HepG2 (cell line): ENCODE results near the gene PARN. TPM values are rescaled to one million over a fixed set of nuclear protein-coding genes. Genes with fewer than 3 reads are reported as not detected.

Experiments used
- ARNTL ChIP-seq: sonication (generic); formaldehyde crosslinking; IDR thresholded peaks from 2 replicates; pipeline ENCODE4 v1.4.0; 2020; ENCODE audit warnings: mild to moderate bottlenecking, missing genetic modification reagents
- BORCS8-MEF2B ChIP-seq: sonication (generic); formaldehyde crosslinking; IDR thresholded peaks from 2 replicates; pipeline ENCODE4 v1.8.0; 2022; ENCODE audit warnings: mild to moderate bottlenecking, missing genetic modification reagents
- FIP1L1 ChIP-seq: fragments of 200-400 bp; formaldehyde crosslinking; IDR thresholded peaks from 2 replicates; pipeline ENCODE4 v1.6.1; 2018; ENCODE audit warnings: low read depth, mild to moderate bottlenecking, low read length, moderate library complexity, borderline replicate concordance; ENCODE audit not compliant: insufficient read depth
- FOXA3 ChIP-seq: IDR thresholded peaks from 2 replicates; pipeline ENCODE4 v1.6.1; 2016; ENCODE audit warnings: missing genetic modification reagents, missing compliant biosample characterization
- HOXA3 ChIP-seq: sonication (generic); formaldehyde crosslinking; IDR thresholded peaks from 2 replicates; pipeline ENCODE4 v1.5.0; 2020; ENCODE audit warnings: missing genetic modification reagents
- NFYB ChIP-seq: sonication (generic); formaldehyde crosslinking; IDR thresholded peaks from 2 replicates; pipeline ENCODE4 v1.4.0; 2020; ENCODE audit warnings: missing genetic modification reagents
- PHF5A ChIP-seq: IDR thresholded peaks from one replicate; pipeline ENCODE4 v1.6.1; 2018; ENCODE audit warnings: low read depth, missing genetic modification reagents; ENCODE audit not compliant: unreplicated experiment
- POLR2AphosphoS5 ChIP-seq: IDR thresholded peaks from 2 replicates; pipeline ENCODE4 v1.6.1; 2012; ENCODE audit warnings: low read depth, low read length
- TERF1 ChIP-seq: sonication (generic); formaldehyde crosslinking; IDR thresholded peaks from 2 replicates; pipeline ENCODE4 v1.8.0; 2022; ENCODE audit warnings: mild to moderate bottlenecking, missing genetic modification reagents, moderate library complexity
- U2AF1 ChIP-seq: fragments of 200-400 bp; formaldehyde crosslinking; optimal IDR thresholded peaks from 2 replicates; pipeline ENCODE3; 2017; ENCODE audit warnings: mild to moderate bottlenecking, low read depth, low read length
- ZBTB20 ChIP-seq: sonication (generic); formaldehyde crosslinking; IDR thresholded peaks from 2 replicates; pipeline ENCODE4 v1.8.1; 2023; ENCODE audit warnings: missing genetic modification reagents, low read depth, mild to moderate bottlenecking, borderline replicate concordance
- ZNF343 ChIP-seq: sonication (generic); formaldehyde crosslinking; IDR thresholded peaks from 2 replicates; pipeline ENCODE4 v1.4.0; 2020; ENCODE audit warnings: mild to moderate bottlenecking, missing genetic modification reagents
- ZNF44 ChIP-seq: sonication (generic); formaldehyde crosslinking; IDR thresholded peaks from 2 replicates; pipeline ENCODE4 v1.5.1; 2020; ENCODE audit warnings: mild to moderate bottlenecking, missing genetic modification reagents
- ZNF562 ChIP-seq: sonication (generic); formaldehyde crosslinking; IDR thresholded peaks from 2 replicates; pipeline ENCODE4 v1.8.0; 2022; ENCODE audit warnings: missing genetic modification reagents, borderline replicate concordance
- ZNF609 ChIP-seq: sonication (generic); formaldehyde crosslinking; IDR thresholded peaks from 2 replicates; pipeline ENCODE4 v1.4.0; 2020; ENCODE audit warnings: mild to moderate bottlenecking, missing genetic modification reagents, borderline replicate concordance
- ZSCAN25 ChIP-seq: sonication (generic); formaldehyde crosslinking; IDR thresholded peaks from 2 replicates; pipeline ENCODE4 v1.8.0; 2022; ENCODE audit warnings: mild to moderate bottlenecking, missing genetic modification reagents
- polyA plus RNA-seq, 8 experiments: library from polyadenylated mRNA; depleted of rRNA in 3 of 8; stranded (reverse) in 7 of 8; unstranded in 1 of 8; fragments of >200 nt; fragmentation: Illumina TruSeq in 4 of 8; extraction: Trizol in 4 of 8; gene quantifications; 2 replicates each; pipeline versions ENCODE4 v1.2.1 to v1.2.3, GENCODE V29; 2011 to 2016; ENCODE audit warnings: low read depth in 4 of 8, missing spikeins in 1 of 8, mixed read lengths in 1 of 8; ENCODE audit not compliant: insufficient read depth in 1 of 8
- total RNA-seq, 5 experiments: library from RNA; depleted of rRNA; stranded (reverse); fragments of >200 nt; fragmentation: Illumina TruSeq; extraction: Trizol; gene quantifications; 2 replicates each; pipeline ENCODE4 v1.2.3, GENCODE V29; 2016; ENCODE audit warnings: low read depth in 1 of 5
- TF ChIP-seq, protein P1 (sequence below): sonication (generic); formaldehyde crosslinking; IDR thresholded peaks from 2 replicates; pipeline ENCODE4 v1.5.0; 2020; ENCODE audit warnings: missing genetic modification reagents, mild to moderate bottlenecking, borderline replicate concordance
- TF ChIP-seq, protein P2 (sequence below): sonication (generic); formaldehyde crosslinking; IDR thresholded peaks from 2 replicates; pipeline ENCODE4 v1.4.0; 2020; ENCODE audit warnings: mild to moderate bottlenecking, missing genetic modification reagents

Gene PARN
- total and polyA plus RNA-seq, 2 of the 13 experiments (the other 11 are each of a cell fraction or from before 2014, with no cell fraction given) = 13.3 to 47.6 TPM

- TF ChIP-seq POLR2AphosphoS5 = peak; percentile 100
- peak; percentile 95 for TF ChIP-seq U2AF1
- peak; percentile 92 for TF ChIP-seq BORCS8-MEF2B
- peak; percentile 90 for TF ChIP-seq HOXA3 (CRISPR knock-in tag)
- TF ChIP-seq ARNTL = peak; percentile 95
- TF ChIP-seq ZBTB20 (CRISPR knock-in tag) = peak; percentile 47; the same call in 1 of the 2 replicates
- TF ChIP-seq, protein P1, sequence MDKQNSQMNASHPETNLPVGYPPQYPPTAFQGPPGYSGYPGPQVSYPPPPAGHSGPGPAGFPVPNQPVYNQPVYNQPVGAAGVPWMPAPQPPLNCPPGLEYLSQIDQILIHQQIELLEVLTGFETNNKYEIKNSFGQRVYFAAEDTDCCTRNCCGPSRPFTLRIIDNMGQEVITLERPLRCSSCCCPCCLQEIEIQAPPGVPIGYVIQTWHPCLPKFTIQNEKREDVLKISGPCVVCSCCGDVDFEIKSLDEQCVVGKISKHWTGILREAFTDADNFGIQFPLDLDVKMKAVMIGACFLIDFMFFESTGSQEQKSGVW = no peak
- TF ChIP-seq ZSCAN25 (CRISPR knock-in tag) = peak; percentile 42; the same call in 1 of the 2 replicates
- no peak for TF ChIP-seq ZNF562 (CRISPR knock-in tag)
- peak; percentile 46 for TF ChIP-seq NFYB (CRISPR knock-in tag)
- TF ChIP-seq TERF1 (CRISPR knock-in tag) = no peak
- peak; percentile 71 for TF ChIP-seq ZNF44 (CRISPR knock-in tag)
- TF ChIP-seq FOXA3 = peak; percentile 80
- TF ChIP-seq FIP1L1 = no peak
- no peak for TF ChIP-seq ZNF343 (CRISPR knock-in tag)
- TF ChIP-seq ZNF609 (CRISPR knock-in tag) = no peak; the same call in 1 of the 2 replicates
- TF ChIP-seq PHF5A (CRISPR knock-in tag) = peak; percentile 94
- TF ChIP-seq, protein P2, sequence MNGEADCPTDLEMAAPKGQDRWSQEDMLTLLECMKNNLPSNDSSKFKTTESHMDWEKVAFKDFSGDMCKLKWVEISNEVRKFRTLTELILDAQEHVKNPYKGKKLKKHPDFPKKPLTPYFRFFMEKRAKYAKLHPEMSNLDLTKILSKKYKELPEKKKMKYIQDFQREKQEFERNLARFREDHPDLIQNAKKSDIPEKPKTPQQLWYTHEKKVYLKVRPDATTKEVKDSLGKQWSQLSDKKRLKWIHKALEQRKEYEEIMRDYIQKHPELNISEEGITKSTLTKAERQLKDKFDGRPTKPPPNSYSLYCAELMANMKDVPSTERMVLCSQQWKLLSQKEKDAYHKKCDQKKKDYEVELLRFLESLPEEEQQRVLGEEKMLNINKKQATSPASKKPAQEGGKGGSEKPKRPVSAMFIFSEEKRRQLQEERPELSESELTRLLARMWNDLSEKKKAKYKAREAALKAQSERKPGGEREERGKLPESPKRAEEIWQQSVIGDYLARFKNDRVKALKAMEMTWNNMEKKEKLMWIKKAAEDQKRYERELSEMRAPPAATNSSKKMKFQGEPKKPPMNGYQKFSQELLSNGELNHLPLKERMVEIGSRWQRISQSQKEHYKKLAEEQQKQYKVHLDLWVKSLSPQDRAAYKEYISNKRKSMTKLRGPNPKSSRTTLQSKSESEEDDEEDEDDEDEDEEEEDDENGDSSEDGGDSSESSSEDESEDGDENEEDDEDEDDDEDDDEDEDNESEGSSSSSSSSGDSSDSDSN (CRISPR knock-in tag) = peak; percentile 80; the same call in 1 of the 2 replicates
Observed at GRCh38 chr16:14632693-14633569, 2.9 kb upstream of the PARN start, which contains the start of gene BFAR (continued).
